Measurements from ENCODE around the gene MUSTN1.

Gene MUSTN1

DNA sequence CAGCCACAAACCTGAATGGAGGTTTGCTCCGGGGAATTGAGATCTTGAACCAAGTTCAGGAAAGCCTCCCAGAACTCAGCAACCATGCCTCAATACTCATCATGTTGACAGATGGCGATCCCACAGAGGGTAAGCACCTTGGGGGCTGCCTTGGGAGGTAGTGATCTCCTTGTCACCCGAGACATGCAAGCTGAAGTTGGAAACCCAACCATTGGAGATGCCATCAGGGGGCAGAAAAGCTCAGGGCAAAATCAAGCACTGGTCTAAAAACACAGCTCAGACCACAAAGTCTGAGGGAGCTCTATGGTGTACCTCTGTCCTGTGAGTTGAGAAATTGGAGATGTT, 51.6 kb downstream of the MUSTN1 start:
- DNase-seq = no peak

Measured in eye (tissue), 1 donor.